GM23338 (cell line): Measurements from ENCODE around the gene DMTF1. TPM values are rescaled to one million over a fixed set of nuclear protein-coding genes. Genes with fewer than 3 reads are reported as not detected.
A peak's percentile ranks its signal among the peaks of the same experiment; 100 is the strongest.

Experiments
- ATAC-seq: fragments of 200-7000 bp; cut with Tn5 transposase; 3 replicates; pipeline ENCODE4 v1.9.1; 2020
- DNase-seq: peaks from one replicate; pipeline ENCODE4 v3.0.0-alpha.2; 2015; ENCODE audit warnings: low spot score
- H2AFZ ChIP-seq: fragments of 200-600 bp; sonication (generic); 2 replicates; pipeline ENCODE4 v1.8.0; 2016; ENCODE audit warnings: antibody characterized with exemption, mild to moderate bottlenecking, moderate library complexity
- H3F3A ChIP-seq: fragments of 200-600 bp; sonication (generic); replicated peaks from 2 replicates; pipeline ENCODE4 v1.8.0; 2017; ENCODE audit warnings: antibody characterized with exemption, mixed run types, low read depth
- H3K27ac ChIP-seq: fragments of 200-600 bp; sonication (generic); 2 replicates; pipeline ENCODE4 v1.6.1; 2016; ENCODE audit warnings: low read depth
- H3K27me3 ChIP-seq: fragments of 200-600 bp; sonication (generic); 2 replicates; pipeline ENCODE4 v1.8.0; 2016; ENCODE audit warnings: mild to moderate bottlenecking, mixed run types, moderate library complexity; ENCODE audit not compliant: insufficient read depth
- H3K36me3 ChIP-seq: fragments of 200-600 bp; sonication (generic); 2 replicates; pipeline ENCODE4 v1.8.0; 2016; ENCODE audit warnings: mild to moderate bottlenecking; ENCODE audit not compliant: insufficient read depth
- H3K4me1 ChIP-seq: fragments of 200-600 bp; sonication (generic); 2 replicates; pipeline ENCODE4 v1.8.0; 2016; ENCODE audit warnings: mild to moderate bottlenecking, moderate library complexity; ENCODE audit not compliant: insufficient read depth
- H3K4me2 ChIP-seq: fragments of 200-600 bp; sonication (generic); 2 replicates; pipeline ENCODE4 v1.7.1; 2017; ENCODE audit warnings: mixed run types
- H3K4me3 ChIP-seq: fragments of 200-600 bp; sonication (generic); 2 replicates; pipeline ENCODE4 v1.6.1; 2016; ENCODE audit warnings: mixed run types
- H3K79me2 ChIP-seq: fragments of 200-600 bp; sonication (generic); replicated peaks from 2 replicates; pipeline ENCODE4 v1.8.0; 2017; ENCODE audit warnings: mild to moderate bottlenecking; ENCODE audit not compliant: insufficient read depth
- H3K9me2 ChIP-seq: fragments of 200-600 bp; sonication (generic); 2 replicates; pipeline ENCODE4 v1.8.0; 2017; ENCODE audit not compliant: insufficient read depth
- H4K20me1 ChIP-seq: fragments of 200-600 bp; sonication (generic); replicated peaks from 2 replicates; pipeline ENCODE4 v1.8.0; 2017; ENCODE audit warnings: mild to moderate bottlenecking; ENCODE audit not compliant: insufficient read depth
- H3K27ac Mint-ChIP-seq: 2 replicates; pipeline ENCODE4 v1.8.0; 2020; ENCODE audit warnings: inconsistent platforms, mild to moderate bottlenecking, moderate library complexity, mixed read lengths
- H3K27me3 Mint-ChIP-seq: 3 replicates; pipeline ENCODE4 v1.8.0; 2022; ENCODE audit warnings: low read depth, mild to moderate bottlenecking, moderate library complexity, mixed read lengths, inconsistent platforms; ENCODE audit not compliant: insufficient read depth, poor library complexity
- H3K36me3 Mint-ChIP-seq: 3 replicates; pipeline ENCODE4 v1.8.0; 2021; ENCODE audit warnings: low read depth, mild to moderate bottlenecking, inconsistent platforms, moderate library complexity, mixed read lengths
- H3K4me1 Mint-ChIP-seq: 3 replicates; pipeline ENCODE4 v1.8.0; 2020; ENCODE audit warnings: mild to moderate bottlenecking, inconsistent platforms, mixed read lengths
- H3K4me3 Mint-ChIP-seq: 3 replicates; pipeline ENCODE4 v1.8.0; 2021; ENCODE audit warnings: moderate library complexity, mild to moderate bottlenecking, inconsistent platforms, mixed read lengths
- H3K9me3 Mint-ChIP-seq: 3 replicates; pipeline ENCODE4 v1.8.0; 2020; ENCODE audit warnings: moderate library complexity, mild to moderate bottlenecking, inconsistent platforms, mixed read lengths
- EZH2 ChIP-seq: fragments of 200-600 bp; sonication (generic); IDR thresholded peaks from one replicate; pipeline ENCODE4 v1.8.0; 2017; ENCODE audit warnings: antibody characterized with exemption, mild to moderate bottlenecking, low read depth; ENCODE audit not compliant: unreplicated experiment
- POLR2AphosphoS5 ChIP-seq: IDR thresholded peaks from 2 replicates; pipeline ENCODE4 v1.6.1; 2016; ENCODE audit warnings: antibody characterized with exemption, low read depth
- polyA plus RNA-seq: library from polyadenylated mRNA; unstranded; fragments of >200 nt; fragmentation: Nextera tagmentation; extraction: Ambion mirVana; gene quantifications from 2 replicates; pipeline ENCODE4 v1.2.1, GENCODE V29; 2016
- total RNA-seq: library from RNA; depleted of rRNA; stranded (reverse); fragments of >200 nt; shearing (Covaris generic); gene quantifications from 2 replicates; pipeline ENCODE4 v1.2.3, GENCODE V29; 2014
- TF ChIP-seq, protein P1 (sequence below): fragments of 250-450 bp; sonication (Bioruptor Pico); IDR thresholded peaks from 2 replicates; pipeline ENCODE4 v1.5.0; 2020; ENCODE audit warnings: mild to moderate bottlenecking, moderate library complexity
- TF ChIP-seq, protein P2 (sequence below), 2 experiments: fragments of 200-600 bp in 1 of 2; sonication (generic) in 1 of 2; conservative IDR thresholded peaks; 2 replicates each; pipeline versions ENCODE4 v1.5.1 to v1.6.1; 2016 to 2017; ENCODE audit warnings: antibody characterized with exemption in 2 of 2, low read depth in 2 of 2, mild to moderate bottlenecking in 2 of 2, moderate library complexity in 1 of 2

Gene DMTF1
- total and polyA plus RNA-seq, 2 experiments from 2014 or later, result 60.4 to 114 TPM

DNA sequence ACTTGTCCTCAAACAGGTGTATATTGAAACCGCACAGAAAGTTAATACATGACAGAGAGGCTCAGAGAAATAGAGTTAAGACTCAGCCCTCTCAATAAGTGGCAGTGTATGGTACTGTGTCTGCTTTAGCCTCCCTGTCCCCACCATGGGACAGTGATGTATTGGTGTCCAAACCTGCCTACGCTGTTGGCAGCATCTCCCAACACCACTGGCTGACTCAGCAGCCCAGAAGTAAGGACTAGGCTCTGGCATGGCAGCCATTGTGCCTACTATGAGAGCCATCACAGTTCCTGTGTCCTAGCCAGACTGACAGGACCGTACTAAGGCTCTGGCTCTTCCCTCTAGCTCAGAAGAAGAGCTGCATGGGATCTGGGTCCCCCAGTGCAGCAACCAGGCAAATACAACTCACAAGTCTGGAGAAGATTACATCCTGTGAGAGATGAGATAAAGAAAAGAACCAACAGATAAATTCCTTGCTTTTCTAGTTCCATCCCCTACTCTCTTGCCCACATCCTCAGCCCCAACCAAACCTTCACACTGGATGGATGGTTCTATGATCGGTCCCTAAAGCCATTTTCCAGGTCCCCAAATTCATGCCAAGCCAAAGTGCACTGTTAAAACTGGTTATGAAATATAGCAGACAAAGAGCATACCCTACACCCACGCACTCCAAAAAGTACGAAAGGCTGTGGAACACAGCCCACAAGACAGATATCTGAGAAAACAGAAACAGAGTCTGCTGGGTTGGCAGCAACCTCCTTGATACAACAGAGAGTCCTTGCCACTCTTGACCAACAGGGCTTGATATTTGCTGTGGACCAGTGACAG, 44.1 kb upstream of the DMTF1 start:
- no peak for DNase-seq
- TF ChIP-seq, protein P1, sequence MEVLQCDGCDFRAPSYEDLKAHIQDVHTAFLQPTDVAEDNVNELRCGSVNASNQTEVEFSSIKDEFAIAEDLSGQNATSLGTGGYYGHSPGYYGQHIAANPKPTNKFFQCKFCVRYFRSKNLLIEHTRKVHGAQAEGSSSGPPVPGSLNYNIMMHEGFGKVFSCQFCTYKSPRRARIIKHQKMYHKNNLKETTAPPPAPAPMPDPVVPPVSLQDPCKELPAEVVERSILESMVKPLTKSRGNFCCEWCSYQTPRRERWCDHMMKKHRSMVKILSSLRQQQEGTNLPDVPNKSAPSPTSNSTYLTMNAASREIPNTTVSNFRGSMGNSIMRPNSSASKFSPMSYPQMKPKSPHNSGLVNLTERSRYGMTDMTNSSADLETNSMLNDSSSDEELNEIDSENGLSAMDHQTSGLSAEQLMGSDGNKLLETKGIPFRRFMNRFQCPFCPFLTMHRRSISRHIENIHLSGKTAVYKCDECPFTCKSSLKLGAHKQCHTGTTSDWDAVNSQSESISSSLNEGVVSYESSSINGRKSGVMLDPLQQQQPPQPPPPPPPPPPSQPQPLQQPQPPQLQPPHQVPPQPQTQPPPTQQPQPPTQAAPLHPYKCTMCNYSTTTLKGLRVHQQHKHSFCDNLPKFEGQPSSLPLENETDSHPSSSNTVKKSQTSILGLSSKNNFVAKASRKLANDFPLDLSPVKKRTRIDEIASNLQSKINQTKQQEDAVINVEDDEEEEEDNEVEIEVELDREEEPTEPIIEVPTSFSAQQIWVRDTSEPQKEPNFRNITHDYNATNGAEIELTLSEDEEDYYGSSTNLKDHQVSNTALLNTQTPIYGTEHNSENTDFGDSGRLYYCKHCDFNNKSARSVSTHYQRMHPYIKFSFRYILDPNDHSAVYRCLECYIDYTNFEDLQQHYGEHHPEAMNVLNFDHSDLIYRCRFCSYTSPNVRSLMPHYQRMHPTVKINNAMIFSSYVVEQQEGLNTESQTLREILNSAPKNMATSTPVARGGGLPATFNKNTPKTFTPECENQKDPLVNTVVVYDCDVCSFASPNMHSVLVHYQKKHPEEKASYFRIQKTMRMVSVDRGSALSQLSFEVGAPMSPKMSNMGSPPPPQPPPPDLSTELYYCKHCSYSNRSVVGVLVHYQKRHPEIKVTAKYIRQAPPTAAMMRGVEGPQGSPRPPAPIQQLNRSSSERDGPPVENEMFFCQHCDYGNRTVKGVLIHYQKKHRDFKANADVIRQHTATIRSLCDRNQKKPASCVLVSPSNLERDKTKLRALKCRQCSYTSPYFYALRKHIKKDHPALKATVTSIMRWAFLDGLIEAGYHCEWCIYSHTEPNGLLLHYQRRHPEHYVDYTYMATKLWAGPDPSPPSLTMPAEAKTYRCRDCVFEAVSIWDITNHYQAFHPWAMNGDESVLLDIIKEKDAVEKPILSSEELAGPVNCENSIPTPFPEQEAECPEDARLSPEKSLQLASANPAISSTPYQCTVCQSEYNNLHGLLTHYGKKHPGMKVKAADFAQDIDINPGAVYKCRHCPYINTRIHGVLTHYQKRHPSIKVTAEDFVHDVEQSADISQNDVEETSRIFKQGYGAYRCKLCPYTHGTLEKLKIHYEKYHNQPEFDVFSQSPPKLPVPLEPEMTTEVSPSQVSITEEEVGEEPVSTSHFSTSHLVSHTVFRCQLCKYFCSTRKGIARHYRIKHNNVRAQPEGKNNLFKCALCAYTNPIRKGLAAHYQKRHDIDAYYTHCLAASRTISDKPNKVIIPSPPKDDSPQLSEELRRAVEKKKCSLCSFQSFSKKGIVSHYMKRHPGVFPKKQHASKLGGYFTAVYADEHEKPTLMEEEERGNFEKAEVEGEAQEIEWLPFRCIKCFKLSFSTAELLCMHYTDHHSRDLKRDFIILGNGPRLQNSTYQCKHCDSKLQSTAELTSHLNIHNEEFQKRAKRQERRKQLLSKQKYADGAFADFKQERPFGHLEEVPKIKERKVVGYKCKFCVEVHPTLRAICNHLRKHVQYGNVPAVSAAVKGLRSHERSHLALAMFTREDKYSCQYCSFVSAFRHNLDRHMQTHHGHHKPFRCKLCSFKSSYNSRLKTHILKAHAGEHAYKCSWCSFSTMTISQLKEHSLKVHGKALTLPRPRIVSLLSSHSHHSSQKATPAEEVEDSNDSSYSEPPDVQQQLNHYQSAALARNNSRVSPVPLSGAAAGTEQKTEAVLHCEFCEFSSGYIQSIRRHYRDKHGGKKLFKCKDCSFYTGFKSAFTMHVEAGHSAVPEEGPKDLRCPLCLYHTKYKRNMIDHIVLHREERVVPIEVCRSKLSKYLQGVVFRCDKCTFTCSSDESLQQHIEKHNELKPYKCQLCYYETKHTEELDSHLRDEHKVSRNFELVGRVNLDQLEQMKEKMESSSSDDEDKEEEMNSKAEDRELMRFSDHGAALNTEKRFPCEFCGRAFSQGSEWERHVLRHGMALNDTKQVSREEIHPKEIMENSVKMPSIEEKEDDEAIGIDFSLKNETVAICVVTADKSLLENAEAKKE (CRISPR knock-in tag), result no peak
- TF ChIP-seq POLR2AphosphoS5, result no peak
- no peak for TF ChIP-seq EZH2
- TF ChIP-seq, protein P2, sequence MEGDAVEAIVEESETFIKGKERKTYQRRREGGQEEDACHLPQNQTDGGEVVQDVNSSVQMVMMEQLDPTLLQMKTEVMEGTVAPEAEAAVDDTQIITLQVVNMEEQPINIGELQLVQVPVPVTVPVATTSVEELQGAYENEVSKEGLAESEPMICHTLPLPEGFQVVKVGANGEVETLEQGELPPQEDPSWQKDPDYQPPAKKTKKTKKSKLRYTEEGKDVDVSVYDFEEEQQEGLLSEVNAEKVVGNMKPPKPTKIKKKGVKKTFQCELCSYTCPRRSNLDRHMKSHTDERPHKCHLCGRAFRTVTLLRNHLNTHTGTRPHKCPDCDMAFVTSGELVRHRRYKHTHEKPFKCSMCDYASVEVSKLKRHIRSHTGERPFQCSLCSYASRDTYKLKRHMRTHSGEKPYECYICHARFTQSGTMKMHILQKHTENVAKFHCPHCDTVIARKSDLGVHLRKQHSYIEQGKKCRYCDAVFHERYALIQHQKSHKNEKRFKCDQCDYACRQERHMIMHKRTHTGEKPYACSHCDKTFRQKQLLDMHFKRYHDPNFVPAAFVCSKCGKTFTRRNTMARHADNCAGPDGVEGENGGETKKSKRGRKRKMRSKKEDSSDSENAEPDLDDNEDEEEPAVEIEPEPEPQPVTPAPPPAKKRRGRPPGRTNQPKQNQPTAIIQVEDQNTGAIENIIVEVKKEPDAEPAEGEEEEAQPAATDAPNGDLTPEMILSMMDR (conservative IDR thresholded peaks at IDR 0.05; ENCODE audit: low read depth in 2 of 2), result no peak
- Histone ChIP-seq H3K4me2 (no peak overlapping the region), H3K36me3 (no peaks in the 10 kb centered on the region; the same call in 1 of the 2 replicates), H2AFZ (peak overlapping the region; percentile 29), H3K27me3 (no peaks in the 10 kb centered on the region), H3K79me2 (no peaks in the 10 kb centered on the region), H3K27ac (no peak overlapping the region), H3K4me3 (no peak overlapping the region), H3K4me1 (no peaks in the 10 kb centered on the region), H3K9me2 (0 out of 2 replicates have a peak, but pooled peaks cover 8% of the 10 kb centered on the region), H4K20me1 (no peaks in the 10 kb centered on the region), H3F3A (no peaks in the 10 kb centered on the region)
- Mint-ChIP-seq H3K9me3 (peaks cover 3% of the 10 kb centered on the region; the same call in 2 of the 3 replicates), H3K4me3 (no peak overlapping the region), H3K27me3 (no peaks in the 10 kb centered on the region), H3K27ac (no peak overlapping the region), H3K4me1 (no peaks in the 10 kb centered on the region), H3K36me3 (no peaks in the 10 kb centered on the region)
- no peak for ATAC-seq
